H1 (cell line): ENCODE measurements around the gene SLC23A1.

ENCODE experiments used
- CBX8 ChIP-seq: fragments of 300-800, 300-1000 bp; sonication (generic); IDR thresholded peaks from 2 replicates; pipeline ENCODE4 v1.7.1; 2016; ENCODE audit warnings: low read depth, low read length, borderline replicate concordance
- GTF2F1 ChIP-seq: IDR thresholded peaks from 2 replicates; pipeline ENCODE4 v1.6.1; 2012; ENCODE audit warnings: low read depth, low read length, improper control_type of control experiment, borderline replicate concordance
- KDM5A ChIP-seq: fragments of 200-600 bp; IDR thresholded peaks from 2 replicates; pipeline ENCODE4 v1.7.1; 2012; ENCODE audit warnings: mild to moderate bottlenecking, low read length, inconsistent platforms, mixed read lengths
- NANOG ChIP-seq: IDR thresholded peaks from 2 replicates; pipeline ENCODE4 v1.6.1; 2011; ENCODE audit warnings: low read length, low read depth, mild to moderate bottlenecking, inconsistent platforms; ENCODE audit not compliant: insufficient read depth, poor library complexity, severe bottlenecking
- POLR2A ChIP-seq, 2 experiments: IDR thresholded peaks; 1 replicate in 1 of 2; 2 replicates in 1 of 2; pipeline ENCODE4 v1.6.1; 2011; ENCODE audit warnings: low read depth in 2 of 2, low read length in 2 of 2, mild to moderate bottlenecking in 2 of 2; ENCODE audit errors: control extremely low read depth in 1 of 2
- POLR2AphosphoS5 ChIP-seq: IDR thresholded peaks from 2 replicates; pipeline ENCODE4 v1.6.1; 2011; ENCODE audit warnings: low read depth, low read length
- TAF1 ChIP-seq: IDR thresholded peaks from 2 replicates; pipeline ENCODE4 v1.6.1; 2011; ENCODE audit warnings: mild to moderate bottlenecking, low read depth, low read length
- TF ChIP-seq, protein P1 (sequence below), 3 experiments: IDR thresholded peaks; 1 replicate in 2 of 3; 2 replicates in 1 of 3; pipeline versions ENCODE4 v1.5.1 to v1.6.1; 2011; ENCODE audit warnings: low read length in 3 of 3, mild to moderate bottlenecking in 3 of 3, inconsistent platforms in 2 of 3, low read depth in 1 of 3, moderate library complexity in 1 of 3; ENCODE audit not compliant: insufficient read depth in 1 of 3; ENCODE audit errors: control extremely low read depth in 1 of 3

DNA sequence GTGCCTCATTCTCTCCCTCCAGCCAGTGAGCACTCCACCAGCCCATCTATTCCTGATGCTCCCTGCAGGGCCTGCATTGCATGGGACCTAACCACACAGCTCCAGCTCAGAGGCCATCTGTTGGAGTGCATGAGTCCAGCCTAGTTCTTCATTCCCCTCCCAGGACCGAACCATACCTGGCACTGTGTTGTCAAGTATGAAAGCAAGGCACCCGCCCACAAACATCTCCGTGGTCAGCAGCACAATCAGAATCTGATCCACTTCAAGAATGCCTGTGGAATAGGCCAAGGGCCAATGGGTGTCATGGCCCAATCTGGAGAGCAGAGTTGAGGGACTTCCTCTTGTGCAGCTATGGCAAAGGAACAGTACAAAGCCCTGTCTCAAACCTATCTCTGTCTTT lies 5.9 kb downstream of the SLC23A1 start:
- TF ChIP-seq, protein P1, sequence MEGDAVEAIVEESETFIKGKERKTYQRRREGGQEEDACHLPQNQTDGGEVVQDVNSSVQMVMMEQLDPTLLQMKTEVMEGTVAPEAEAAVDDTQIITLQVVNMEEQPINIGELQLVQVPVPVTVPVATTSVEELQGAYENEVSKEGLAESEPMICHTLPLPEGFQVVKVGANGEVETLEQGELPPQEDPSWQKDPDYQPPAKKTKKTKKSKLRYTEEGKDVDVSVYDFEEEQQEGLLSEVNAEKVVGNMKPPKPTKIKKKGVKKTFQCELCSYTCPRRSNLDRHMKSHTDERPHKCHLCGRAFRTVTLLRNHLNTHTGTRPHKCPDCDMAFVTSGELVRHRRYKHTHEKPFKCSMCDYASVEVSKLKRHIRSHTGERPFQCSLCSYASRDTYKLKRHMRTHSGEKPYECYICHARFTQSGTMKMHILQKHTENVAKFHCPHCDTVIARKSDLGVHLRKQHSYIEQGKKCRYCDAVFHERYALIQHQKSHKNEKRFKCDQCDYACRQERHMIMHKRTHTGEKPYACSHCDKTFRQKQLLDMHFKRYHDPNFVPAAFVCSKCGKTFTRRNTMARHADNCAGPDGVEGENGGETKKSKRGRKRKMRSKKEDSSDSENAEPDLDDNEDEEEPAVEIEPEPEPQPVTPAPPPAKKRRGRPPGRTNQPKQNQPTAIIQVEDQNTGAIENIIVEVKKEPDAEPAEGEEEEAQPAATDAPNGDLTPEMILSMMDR (IDR thresholded peaks at IDR 0.05; ENCODE audit: control extremely low read depth in 1 of 3, insufficient read depth in 1 of 3, low read depth in 1 of 3, low read length in 3 of 3) = no peak
- TF ChIP-seq CBX8 (no peak), GTF2F1 (no peak), NANOG (no peak), TAF1 (no peak), POLR2AphosphoS5 (no peak), POLR2A (IDR thresholded peaks at IDR 0.05; ENCODE audit: control extremely low read depth in 1 of 2, low read depth in 2 of 2, low read length in 2 of 2) (no peak), KDM5A (no peak)
